Neural progenitor cell (in vitro differentiated cells): ENCODE results near the gene MAP3K4. TPM values are rescaled to one million over a fixed set of nuclear protein-coding genes. Genes with fewer than 3 reads are reported as not detected.

Experiments used
- DNase-seq: peaks from one replicate; pipeline ENCODE4 v3.0.0-alpha.2; 2016; ENCODE audit warnings: low spot score
- H2AFZ ChIP-seq: fragments of 200-600 bp; sonication (generic); replicated peaks from 2 replicates; pipeline ENCODE4 v1.6.1; 2016; ENCODE audit warnings: antibody characterized with exemption
- H3F3A ChIP-seq: fragments of 200-600 bp; sonication (generic); 2 replicates; pipeline ENCODE4 v1.6.1; 2016; ENCODE audit warnings: antibody characterized with exemption, low read depth
- H3K27ac ChIP-seq: fragments of 200-600 bp; sonication (generic); 2 replicates; pipeline ENCODE4 v1.5.1; 2016; ENCODE audit warnings: mild to moderate bottlenecking
- H3K27me3 ChIP-seq: fragments of 200-600 bp; sonication (generic); 2 replicates; pipeline ENCODE4 v1.6.1; 2016; ENCODE audit warnings: mild to moderate bottlenecking, moderate library complexity
- H3K36me3 ChIP-seq: fragments of 200-600 bp; sonication (generic); 2 replicates; pipeline ENCODE4 v1.5.1; 2016
- H3K4me1 ChIP-seq: fragments of 200-600 bp; sonication (generic); 2 replicates; pipeline ENCODE4 v1.6.1; 2016; ENCODE audit warnings: mixed run types
- H3K4me2 ChIP-seq: fragments of 200-600 bp; sonication (generic); 2 replicates; pipeline ENCODE4 v1.6.1; 2016
- H3K4me3 ChIP-seq: fragments of 200-600 bp; sonication (generic); 2 replicates; pipeline ENCODE4 v1.5.1; 2016
- H3K79me2 ChIP-seq: fragments of 200-600 bp; sonication (generic); 2 replicates; pipeline ENCODE4 v1.6.1; 2016; ENCODE audit warnings: low read depth
- H3K9ac ChIP-seq: fragments of 200-600 bp; sonication (generic); 2 replicates; pipeline ENCODE4 v1.6.1; 2016
- H3K9me3 ChIP-seq: fragments of 200-600 bp; sonication (generic); 2 replicates; pipeline ENCODE4 v1.5.1; 2016; ENCODE audit warnings: low read depth
- H4K20me1 ChIP-seq: fragments of 200-600 bp; sonication (generic); 2 replicates; pipeline ENCODE4 v1.6.1; 2016; ENCODE audit warnings: low read depth
- H3K27ac Mint-ChIP-seq: 3 replicates; pipeline ENCODE4 v1.8.0; 2021; ENCODE audit warnings: mixed read lengths
- H3K27me3 Mint-ChIP-seq: 2 replicates; pipeline ENCODE4 v1.8.0; 2022; ENCODE audit warnings: low read depth, mild to moderate bottlenecking, inconsistent platforms, moderate library complexity, mixed read lengths; ENCODE audit not compliant: insufficient read depth
- H3K36me3 Mint-ChIP-seq: 3 replicates; pipeline ENCODE4 v1.8.0; 2021; ENCODE audit warnings: mixed read lengths
- H3K4me1 Mint-ChIP-seq: 3 replicates; pipeline ENCODE4 v1.8.0; 2021; ENCODE audit warnings: mixed read lengths
- H3K4me3 Mint-ChIP-seq: 3 replicates; pipeline ENCODE4 v1.8.0; 2021; ENCODE audit warnings: mild to moderate bottlenecking, moderate library complexity, mixed read lengths
- H3K9me3 Mint-ChIP-seq: 3 replicates; pipeline ENCODE4 v1.8.0; 2020; ENCODE audit warnings: mixed read lengths
- CTCF ChIP-seq: fragments of 200-600 bp; sonication (generic); IDR thresholded peaks from 2 replicates; pipeline ENCODE4 v1.5.1; 2017; ENCODE audit warnings: antibody characterized with exemption, mild to moderate bottlenecking
- EZH2 ChIP-seq: fragments of 200-600 bp; sonication (generic); IDR thresholded peaks from 2 replicates; pipeline ENCODE4 v1.6.1; 2017; ENCODE audit warnings: antibody characterized with exemption, mild to moderate bottlenecking, moderate library complexity
- EZH2phosphoT487 ChIP-seq: fragments of 200-600 bp; sonication (generic); IDR thresholded peaks from 2 replicates; pipeline ENCODE4 v1.6.1; 2017; ENCODE audit warnings: antibody characterized with exemption
- total RNA-seq: library from RNA; depleted of rRNA; stranded (reverse); fragments of >200 nt; gene quantifications from 2 replicates; pipeline ENCODE4 v1.2.3, GENCODE V29; 2015; ENCODE audit warnings: low replicate concordance

Gene MAP3K4
- total RNA-seq, 1 donor from 2014 or later = 59.6 TPM

DNA sequence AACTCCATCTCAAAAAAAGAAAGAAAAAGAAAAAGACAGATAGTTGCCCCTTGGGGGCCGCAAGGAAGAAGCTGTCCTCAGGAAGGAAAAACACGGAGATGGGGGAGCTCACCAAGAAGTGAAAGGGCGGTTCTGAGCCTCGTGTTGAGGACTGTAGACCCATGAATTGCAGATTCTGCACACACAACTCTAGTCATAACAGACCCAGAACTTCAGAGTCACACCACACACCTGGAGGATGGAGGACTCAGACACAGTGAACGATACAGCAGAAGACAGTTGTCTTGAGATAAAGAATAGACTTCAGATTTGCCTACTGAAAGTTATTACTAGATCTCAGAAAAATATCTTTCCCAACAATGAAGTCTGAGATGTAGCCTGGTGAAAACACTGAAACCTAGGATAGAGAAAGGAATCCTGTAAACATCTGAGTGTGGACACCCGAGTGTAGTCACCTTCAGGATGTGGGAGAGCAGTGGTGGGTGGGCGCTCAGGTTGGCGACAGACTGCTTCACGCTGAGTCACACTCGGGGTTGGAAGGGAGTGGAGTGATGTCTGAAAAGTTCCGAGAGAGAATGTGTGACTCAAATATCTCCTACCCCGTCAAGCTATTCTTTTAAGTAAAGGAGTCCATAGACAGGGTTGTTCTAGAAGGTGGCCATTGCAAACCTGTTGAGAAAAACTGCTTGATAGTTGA is 88.1 kb downstream of the MAP3K4 start:
- TF ChIP-seq CTCF (no peak), EZH2phosphoT487 (no peak), EZH2 (no peak)
- Histone ChIP-seq H3K79me2 (no peaks in the 10 kb centered on the region), H3K4me1 (no peaks in the 10 kb centered on the region), H3K4me3 (no peak overlapping the region), H3F3A (no peaks in the 10 kb centered on the region), H3K36me3 (no peaks in the 10 kb centered on the region), H3K4me2 (no peak overlapping the region), H2AFZ (no peak overlapping the region), H3K27me3 (no peaks in the 10 kb centered on the region), H3K27ac (no peak overlapping the region), H3K9ac (no peak overlapping the region), H4K20me1 (no peaks in the 10 kb centered on the region), H3K9me3 (no peaks in the 10 kb centered on the region)
- Mint-ChIP-seq H3K4me3 (no peak overlapping the region), H3K36me3 (peaks cover 17% of the 10 kb centered on the region), H3K4me1 (peaks cover 2% of the 10 kb centered on the region), H3K9me3 (no peaks in the 10 kb centered on the region), H3K27ac (no peak overlapping the region), H3K27me3 (no peaks in the 10 kb centered on the region)
- DNase-seq = no peak

DNA sequence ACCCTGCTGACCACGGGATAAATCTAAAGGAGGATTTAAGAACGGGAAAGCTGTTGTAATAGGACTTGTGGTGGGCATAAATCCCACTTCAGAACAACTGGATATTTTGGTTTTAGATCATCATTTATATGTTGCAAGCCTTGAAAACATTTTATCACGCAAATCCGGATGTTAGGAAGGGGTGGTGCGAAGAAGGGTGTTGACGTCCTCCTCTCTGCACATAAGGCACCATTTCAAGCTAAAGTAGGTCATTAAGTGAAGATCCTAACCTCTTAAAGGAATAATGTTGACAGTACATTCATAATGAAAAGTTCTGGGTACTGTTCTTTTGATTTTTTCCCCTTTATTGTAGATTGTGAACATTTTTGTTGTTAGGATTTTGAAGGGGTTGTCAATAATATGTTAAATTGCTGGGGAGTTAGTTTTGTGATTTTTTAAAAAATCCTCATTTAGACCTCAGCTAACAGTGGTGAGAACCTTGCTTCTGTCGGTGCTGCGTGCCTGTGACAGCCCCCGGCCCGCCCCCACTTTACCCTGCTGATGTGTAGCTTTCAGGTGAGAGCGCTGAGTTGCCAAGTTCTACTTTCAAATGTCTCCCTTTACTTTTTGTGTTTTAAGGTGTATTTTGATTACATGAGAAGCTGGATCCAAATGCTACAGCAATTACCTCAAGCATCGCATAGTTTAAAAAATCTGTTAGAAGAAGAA is 88.8 kb downstream of the MAP3K4 start:
- no peak overlapping the region for H3K4me3 ChIP-seq
- H3K4me1 ChIP-seq = no peaks in the 10 kb centered on the region
- H3K79me2 ChIP-seq = no peaks in the 10 kb centered on the region
- H3K27ac Mint-ChIP-seq = no peak overlapping the region
- no peak overlapping the region for H3K9ac ChIP-seq
- H3K9me3 Mint-ChIP-seq = no peaks in the 10 kb centered on the region
- peaks cover 18% of the 10 kb centered on the region for H3K36me3 Mint-ChIP-seq
- H3K36me3 ChIP-seq = peaks cover 3% of the 10 kb centered on the region
- no peaks in the 10 kb centered on the region for H3K4me1 Mint-ChIP-seq
- H3K9me3 ChIP-seq = no peaks in the 10 kb centered on the region
- H3K27me3 Mint-ChIP-seq = no peaks in the 10 kb centered on the region
- H3K4me3 Mint-ChIP-seq = no peak overlapping the region
- TF ChIP-seq CTCF = no peak
- TF ChIP-seq EZH2phosphoT487 = no peak
- no peak for TF ChIP-seq EZH2
- no peaks in the 10 kb centered on the region for H3F3A ChIP-seq
- H2AFZ ChIP-seq = no peak overlapping the region
- no peak overlapping the region for H3K4me2 ChIP-seq
- DNase-seq = no peak
- no peak overlapping the region for H3K27ac ChIP-seq
- H3K27me3 ChIP-seq = no peaks in the 10 kb centered on the region
- no peaks in the 10 kb centered on the region for H4K20me1 ChIP-seq

GRCh38 chr6:161082215-161082614 is 90.6 kb downstream of the MAP3K4 start:
- H3K4me3 ChIP-seq = no peak overlapping the region
- no peak overlapping the region for H3K9ac ChIP-seq
- Mint-ChIP-seq H3K9me3 (no peaks in the 10 kb centered on the region), H3K27me3 (no peaks in the 10 kb centered on the region), H3K36me3 (peaks cover 25% of the 10 kb centered on the region), H3K27ac (no peak overlapping the region), H3K4me1 (no peaks in the 10 kb centered on the region), H3K4me3 (no peak overlapping the region)
- H3K79me2 ChIP-seq = no peaks in the 10 kb centered on the region
- no peak overlapping the region for H3K27ac ChIP-seq
- peaks cover 10% of the 10 kb centered on the region for H3K36me3 ChIP-seq
- H3K27me3 ChIP-seq = no peaks in the 10 kb centered on the region
- no peaks in the 10 kb centered on the region for H4K20me1 ChIP-seq
- no peak for DNase-seq
- H2AFZ ChIP-seq = no peak overlapping the region
- H3K4me1 ChIP-seq = no peaks in the 10 kb centered on the region
- TF ChIP-seq EZH2 (no peak), CTCF (no peak), EZH2phosphoT487 (no peak)
- no peaks in the 10 kb centered on the region for H3F3A ChIP-seq
- H3K4me2 ChIP-seq = no peak overlapping the region
- H3K9me3 ChIP-seq = no peaks in the 10 kb centered on the region
